Right lobe of liver (tissue), 4 donors: ENCODE results near the gene ACVRL1.

ENCODE experiments used
- CTCF ChIP-seq, 4 donors: fragments of 200-600 bp in 3 of 4; fragments of 450-650 bp in 1 of 4; IDR thresholded peaks; one replicate each; pipeline versions ENCODE4 v1.5.1 to v1.8.0; 2016 to 2022; ENCODE audit warnings: antibody characterized with exemption in 4 of 4, mild to moderate bottlenecking in 2 of 4
- POLR2A ChIP-seq: fragments of 450-650 bp; IDR thresholded peaks from one replicate; pipeline ENCODE4 v1.6.1; 2017; ENCODE audit warnings: antibody characterized with exemption, mild to moderate bottlenecking
- donor health status: DM: no; HTN: no; CAD: no.
- donor health status: DM: no; HTN: no; CAD: no.
- donor health status: DM: no; HTN: yes; CAD: no.

- TF ChIP-seq CTCF (IDR thresholded peaks at IDR 0.05) = no peak
- TF ChIP-seq POLR2A = no peak
Measured at GRCh38 chr12:51953089-51953488, 45.8 kb downstream of the ACVRL1 start.
